GM19455 (cell line): ENCODE measurements around the gene LGALS9B.
"Not testable (repeated sequence)": the region's sequence is repeated elsewhere in the genome, so short reads cannot be mapped to it uniquely, and the experiment has no call there.

Source experiments
- ATAC-seq: cut with Tn5 transposase; IDR thresholded peaks from one replicate; pipeline ENCODE4 v1.9.1; 2021; ENCODE audit not compliant: unreplicated experiment

Gene LGALS9B

GRCh38 chr17:20417492-20418080 is 49.8 kb downstream of the LGALS9B start:
- ATAC-seq, result not testable (repeated sequence)

- ATAC-seq, result not testable (repeated sequence)
Measured at GRCh38 chr17:20416381-20416911, 50.9 kb downstream of the LGALS9B start.

GRCh38 chr17:20415479-20415878 is 51.9 kb downstream of the LGALS9B start:
- not testable (repeated sequence) for ATAC-seq

GRCh38 chr17:20401306-20402022 is 65.9 kb downstream of the LGALS9B start:
- ATAC-seq, result not testable (repeated sequence)

GRCh38 chr17:20400559-20401305 is 66.6 kb downstream of the LGALS9B start:
- ATAC-seq, result not testable (repeated sequence)
